HUES6 (cell line): ENCODE data around the gene PITPNC1.

Experiments used
- H3K27ac ChIP-seq: 2 replicates; pipeline ENCODE4 v1.7.0; 2013; ENCODE audit warnings: low read depth, mild to moderate bottlenecking, low read length, inconsistent platforms
- H3K27me3 ChIP-seq: 2 replicates; pipeline ENCODE4 v1.6.1; 2013; ENCODE audit warnings: low read length; ENCODE audit not compliant: control insufficient read depth, insufficient read depth
- H3K36me3 ChIP-seq: 2 replicates; pipeline ENCODE4 v1.6.1; 2013; ENCODE audit warnings: low read length; ENCODE audit not compliant: control insufficient read depth, insufficient read depth
- H3K4me1 ChIP-seq: 2 replicates; pipeline ENCODE4 v1.6.1; 2013; ENCODE audit warnings: low read length; ENCODE audit not compliant: control insufficient read depth, insufficient read depth
- H3K4me3 ChIP-seq: 2 replicates; pipeline ENCODE4 v1.5.1; 2013; ENCODE audit warnings: low read depth, low read length
- H3K9ac ChIP-seq: one replicate; pipeline ENCODE4 v1.6.1; 2013; ENCODE audit warnings: mild to moderate bottlenecking, low read length
- H3K9me3 ChIP-seq: 2 replicates; pipeline ENCODE4 v1.6.1; 2013; ENCODE audit warnings: low read depth, low read length; ENCODE audit not compliant: control insufficient read depth, insufficient read depth

Gene PITPNC1

DNA sequence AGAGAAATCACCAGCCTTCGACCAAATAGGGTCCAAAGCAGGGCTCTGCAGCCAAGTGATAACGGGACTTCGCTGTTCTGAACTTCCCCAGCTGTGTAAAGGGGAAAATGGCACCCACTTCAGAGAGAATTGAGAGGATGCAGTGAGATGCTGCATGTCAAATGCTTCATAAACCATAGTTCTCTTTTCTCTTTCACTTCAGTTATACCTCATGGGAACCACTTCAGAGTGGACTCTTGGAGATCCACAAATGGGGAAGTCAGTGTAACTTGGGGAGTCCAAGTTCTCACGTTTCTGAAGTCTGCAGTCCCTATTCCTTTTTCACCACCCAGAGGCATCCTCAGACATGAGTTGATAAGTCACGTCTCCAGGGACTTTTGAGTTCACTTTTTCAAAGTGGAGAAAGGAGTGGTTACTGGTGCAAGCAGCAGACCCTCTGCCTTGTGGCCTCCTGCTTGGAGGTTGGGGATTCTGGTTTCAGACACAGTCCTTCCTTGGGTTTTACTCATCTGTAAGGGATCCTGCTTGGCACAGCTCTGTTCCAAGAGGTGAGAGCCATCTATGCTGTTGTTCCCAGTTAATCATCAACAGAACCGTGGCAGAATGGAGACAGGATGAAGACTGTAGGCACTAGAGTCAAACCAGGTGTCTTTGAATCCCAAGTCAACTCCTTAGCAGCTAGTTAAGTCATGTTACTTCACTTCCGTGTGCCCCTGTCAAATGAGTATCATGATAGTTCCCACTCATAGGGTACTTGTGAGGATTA lies 217.2 kb downstream of the PITPNC1 start:
- Histone ChIP-seq H3K4me3 (no peak overlapping the region), H3K36me3 (no peaks in the 10 kb centered on the region), H3K27ac (no peak overlapping the region), H3K27me3 (no peaks in the 10 kb centered on the region), H3K9me3 (no peaks in the 10 kb centered on the region; the same call in 1 of the 2 replicates), H3K9ac (no peak overlapping the region), H3K4me1 (no peaks in the 10 kb centered on the region)

GRCh38 chr17:67600408-67600807 lies 223.3 kb downstream of the PITPNC1 start:
- no peak overlapping the region for H3K27ac ChIP-seq
- no peaks in the 10 kb centered on the region; the same call in 1 of the 2 replicates for H3K36me3 ChIP-seq
- H3K4me1 ChIP-seq: no peaks in the 10 kb centered on the region
- no peak overlapping the region for H3K4me3 ChIP-seq
- no peaks in the 10 kb centered on the region for H3K27me3 ChIP-seq
- H3K9me3 ChIP-seq: peaks cover 2% of the 10 kb centered on the region; the same call in 1 of the 2 replicates
- H3K9ac ChIP-seq: no peak overlapping the region

GRCh38 chr17:67601897-67602296 lies 224.8 kb downstream of the PITPNC1 start:
- H3K4me1 ChIP-seq: no peaks in the 10 kb centered on the region; the same call in 1 of the 2 replicates
- no peak overlapping the region for H3K27ac ChIP-seq
- no peaks in the 10 kb centered on the region; the same call in 1 of the 2 replicates for H3K36me3 ChIP-seq
- H3K4me3 ChIP-seq: no peak overlapping the region
- H3K27me3 ChIP-seq: no peaks in the 10 kb centered on the region
- peaks cover 2% of the 10 kb centered on the region; the same call in 1 of the 2 replicates for H3K9me3 ChIP-seq
- no peak overlapping the region for H3K9ac ChIP-seq

GRCh38 chr17:67602444-67602843 lies 225.4 kb downstream of the PITPNC1 start:
- Histone ChIP-seq H3K9ac (no peak overlapping the region), H3K27me3 (no peaks in the 10 kb centered on the region), H3K4me3 (no peak overlapping the region), H3K4me1 (no peaks in the 10 kb centered on the region; the same call in 1 of the 2 replicates), H3K36me3 (no peaks in the 10 kb centered on the region; the same call in 1 of the 2 replicates), H3K9me3 (peaks cover 2% of the 10 kb centered on the region; the same call in 1 of the 2 replicates), H3K27ac (no peak overlapping the region)

DNA sequence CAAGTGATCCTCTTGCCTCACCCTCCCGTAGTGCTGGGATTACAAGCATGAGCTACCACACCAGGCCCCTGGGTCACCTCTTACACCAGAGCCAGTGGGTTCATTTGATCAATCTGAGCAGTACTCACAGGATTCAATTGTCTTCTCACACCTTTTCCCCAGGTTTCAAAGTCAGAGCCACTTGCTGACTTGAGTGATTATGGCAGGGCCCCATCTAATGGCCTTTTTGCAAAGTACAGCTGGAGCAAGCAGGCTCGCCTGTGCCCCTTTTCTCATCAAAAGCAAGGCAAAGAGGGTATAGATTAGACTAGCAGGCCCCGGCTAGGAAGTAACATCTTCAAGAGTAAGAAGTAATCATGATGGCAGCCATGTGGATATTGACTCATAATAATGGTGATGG lies 225.9 kb downstream of the PITPNC1 start:
- H3K9ac ChIP-seq: no peak overlapping the region
- H3K9me3 ChIP-seq: peaks cover 2% of the 10 kb centered on the region; the same call in 1 of the 2 replicates
- no peaks in the 10 kb centered on the region; the same call in 1 of the 2 replicates for H3K36me3 ChIP-seq
- no peak overlapping the region for H3K27ac ChIP-seq
- H3K27me3 ChIP-seq: no peaks in the 10 kb centered on the region
- no peak overlapping the region for H3K4me3 ChIP-seq
- no peaks in the 10 kb centered on the region; the same call in 1 of the 2 replicates for H3K4me1 ChIP-seq

DNA sequence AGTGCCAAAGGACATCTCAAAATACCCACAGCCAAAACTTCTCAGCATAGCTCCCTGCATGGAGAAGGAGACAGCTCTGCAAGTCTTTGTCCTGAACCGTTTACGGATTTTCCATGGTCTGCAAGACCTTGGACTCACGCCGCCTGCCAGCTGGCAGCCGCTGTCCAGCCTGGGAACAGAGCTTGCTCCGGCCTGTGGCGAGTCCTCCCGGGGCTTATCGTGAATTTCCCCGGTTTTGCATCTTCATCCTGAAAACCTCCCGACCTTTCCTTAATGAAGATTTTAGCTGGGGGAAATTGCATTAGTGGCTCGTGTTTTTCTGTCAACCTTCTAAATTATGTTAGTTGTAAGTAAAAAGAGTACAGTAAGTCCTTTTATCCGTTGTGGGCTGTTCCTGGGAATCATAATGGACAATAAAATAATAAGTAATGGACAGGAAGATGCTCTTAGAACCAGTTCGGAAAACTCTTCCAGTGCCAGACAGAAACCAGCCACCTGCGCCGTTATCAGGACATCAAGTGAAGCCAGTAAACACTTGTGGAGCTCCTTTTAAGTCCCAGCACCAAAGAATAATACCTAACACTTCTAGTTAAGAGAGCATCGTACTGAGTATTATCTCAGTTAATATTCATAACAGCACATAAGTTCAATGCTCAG lies 228.3 kb downstream of the PITPNC1 start:
- H3K9me3 ChIP-seq: no peaks in the 10 kb centered on the region
- H3K36me3 ChIP-seq: no peaks in the 10 kb centered on the region
- no peaks in the 10 kb centered on the region; the same call in 1 of the 2 replicates for H3K4me1 ChIP-seq
- no peak overlapping the region for H3K27ac ChIP-seq
- H3K9ac ChIP-seq: no peak overlapping the region
- no peak overlapping the region for H3K4me3 ChIP-seq
- H3K27me3 ChIP-seq: no peaks in the 10 kb centered on the region

- no peak overlapping the region for H3K9ac ChIP-seq
- H3K27ac ChIP-seq: no peak overlapping the region
- H3K36me3 ChIP-seq: no peaks in the 10 kb centered on the region
- no peak overlapping the region for H3K4me3 ChIP-seq
- H3K27me3 ChIP-seq: no peaks in the 10 kb centered on the region
- H3K9me3 ChIP-seq: no peaks in the 10 kb centered on the region
- no peaks in the 10 kb centered on the region; the same call in 1 of the 2 replicates for H3K4me1 ChIP-seq
Measured at GRCh38 chr17:67606471-67606870, 229.4 kb downstream of the PITPNC1 start.

GRCh38 chr17:67606896-67607604 lies 230.0 kb downstream of the PITPNC1 start:
- Histone ChIP-seq H3K9me3 (no peaks in the 10 kb centered on the region), H3K27ac (no peak overlapping the region), H3K27me3 (no peaks in the 10 kb centered on the region), H3K36me3 (no peaks in the 10 kb centered on the region), H3K4me3 (no peak overlapping the region), H3K4me1 (no peaks in the 10 kb centered on the region; the same call in 1 of the 2 replicates), H3K9ac (no peak overlapping the region)

DNA sequence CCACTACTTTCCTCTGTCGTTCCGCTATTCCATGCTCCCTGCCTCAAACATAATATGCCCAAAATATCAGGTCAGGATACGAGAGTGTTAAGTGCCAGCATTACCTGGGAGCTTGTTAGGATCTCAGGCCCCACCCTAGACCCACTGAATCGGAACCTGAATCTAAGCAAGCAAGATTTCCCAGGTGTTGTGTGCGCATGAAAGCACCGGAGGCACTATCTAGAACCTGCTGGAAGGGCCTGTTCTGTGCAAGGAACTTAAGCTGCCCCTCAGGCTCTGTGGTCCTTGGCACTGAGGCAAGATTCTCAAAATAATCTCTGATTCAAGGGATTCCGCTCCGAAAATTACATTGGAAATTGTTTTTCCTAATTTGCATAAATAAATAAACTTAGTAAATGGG lies 233.0 kb downstream of the PITPNC1 start:
- H3K4me3 ChIP-seq: no peak overlapping the region
- no peaks in the 10 kb centered on the region for H3K9me3 ChIP-seq
- H3K27me3 ChIP-seq: no peaks in the 10 kb centered on the region
- H3K27ac ChIP-seq: no peak overlapping the region
- H3K4me1 ChIP-seq: no peaks in the 10 kb centered on the region; the same call in 1 of the 2 replicates
- H3K36me3 ChIP-seq: no peaks in the 10 kb centered on the region
- no peak overlapping the region for H3K9ac ChIP-seq

GRCh38 chr17:67613961-67614360 lies 236.9 kb downstream of the PITPNC1 start:
- Histone ChIP-seq H3K27ac (no peak overlapping the region), H3K4me3 (no peak overlapping the region)

More at GRCh38 chr17:67613961-67614360, 236.9 kb downstream of the PITPNC1 start:
- Histone ChIP-seq H3K4me1 (no peaks in the 10 kb centered on the region), H3K27me3 (no peaks in the 10 kb centered on the region), H3K9me3 (no peaks in the 10 kb centered on the region), H3K36me3 (no peaks in the 10 kb centered on the region), H3K9ac (no peak overlapping the region)
